ENCODE results near the gene PRKAA1. TPM values are rescaled to one million over a fixed set of nuclear protein-coding genes. Genes with fewer than 3 reads are reported as not detected.
"Not testable (repeated sequence)": the region's sequence is repeated elsewhere in the genome, so short reads cannot be mapped to it uniquely, and the experiment has no call there.

The PRKAA1 gene
- total RNA-seq, 1 experiment from 2014 or later: 69.0 TPM

- Histone ChIP-seq H3K36me3 (peaks cover 32% of the 10 kb centered on the region), H3K9me3 (peaks cover 9% of the 10 kb centered on the region), H3K27me3 (no peaks in the 10 kb centered on the region), H3K4me3 (no peak overlapping the region)
- no peak for DNase-seq
Measured at GRCh38 chr5:40790947-40791593, 7.1 kb downstream of the PRKAA1 start.

GRCh38 chr5:40788941-40789340 lies 9.2 kb downstream of the PRKAA1 start:
- H3K36me3 ChIP-seq: peaks cover 22% of the 10 kb centered on the region
- H3K4me3 ChIP-seq, DNase-seq, H3K27me3 ChIP-seq, H3K9me3 ChIP-seq: not testable (repeated sequence)

DNA sequence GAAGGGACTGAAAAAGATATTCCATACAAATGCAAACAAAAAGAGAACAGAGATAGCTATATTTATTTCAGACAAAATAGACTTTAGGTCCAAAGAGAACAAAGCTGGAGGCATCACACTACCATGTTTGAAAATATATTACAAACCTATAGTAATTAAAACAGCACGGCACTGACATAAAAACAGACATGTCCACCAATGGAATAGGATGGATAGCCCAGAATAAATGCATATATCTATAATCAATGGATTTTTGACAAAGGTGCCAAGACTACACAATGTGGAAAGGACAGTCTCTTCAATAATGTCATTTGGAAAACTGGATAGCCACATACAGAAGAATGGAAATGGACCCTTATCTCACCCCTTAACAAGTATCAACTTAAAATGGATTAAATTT lies 10.2 kb downstream of the PRKAA1 start:
- Histone ChIP-seq H3K36me3 (peaks cover 22% of the 10 kb centered on the region), H3K4me3 (no peak overlapping the region), H3K9me3 (peaks cover 9% of the 10 kb centered on the region), H3K27me3 (no peaks in the 10 kb centered on the region)
- DNase-seq: no peak

DNA sequence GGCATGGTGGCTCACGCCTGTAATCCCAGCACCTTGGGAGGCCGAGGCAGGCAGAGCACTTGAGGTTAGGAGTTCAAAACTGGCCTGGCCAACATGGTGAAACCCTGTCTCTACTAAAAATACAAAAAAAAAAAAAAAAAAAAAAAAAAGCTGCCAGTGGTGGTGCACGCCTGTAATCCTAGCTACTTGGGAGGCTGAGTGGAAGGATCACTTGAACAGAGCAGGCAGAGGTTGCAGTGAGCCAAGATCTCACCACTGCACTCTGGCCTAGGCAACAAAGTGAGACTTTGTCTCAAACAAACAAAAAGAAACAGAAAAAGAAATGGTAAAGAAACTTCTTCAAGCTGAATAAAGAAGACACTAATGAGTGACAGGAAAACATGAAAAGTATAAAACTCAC lies 11.5 kb downstream of the PRKAA1 start:
- not testable (repeated sequence) for H3K4me3 ChIP-seq, H3K9me3 ChIP-seq, DNase-seq, H3K27me3 ChIP-seq
- H3K36me3 ChIP-seq: peaks cover 22% of the 10 kb centered on the region

GRCh38 chr5:40784916-40785315 lies 13.3 kb downstream of the PRKAA1 start:
- DNase-seq: no peak
- Histone ChIP-seq H3K4me3 (no peak overlapping the region), H3K27me3 (no peaks in the 10 kb centered on the region), H3K36me3 (peaks cover 22% of the 10 kb centered on the region), H3K9me3 (peaks cover 9% of the 10 kb centered on the region)

GRCh38 chr5:40784027-40784653 lies 14.0 kb downstream of the PRKAA1 start:
- H3K4me3 ChIP-seq: no peak overlapping the region

GRCh38 chr5:40781843-40782409 lies 16.2 kb downstream of the PRKAA1 start:
- Histone ChIP-seq H3K9me3 (no peaks in the 10 kb centered on the region), H3K4me3 (no peak overlapping the region), H3K27me3 (no peaks in the 10 kb centered on the region), H3K36me3 (peaks cover 6% of the 10 kb centered on the region)
- peak; percentile 46 for DNase-seq

More at GRCh38 chr5:40784027-40784653, 14.0 kb downstream of the PRKAA1 start:
- Histone ChIP-seq H3K27me3 (no peaks in the 10 kb centered on the region), H3K36me3 (peaks cover 20% of the 10 kb centered on the region), H3K9me3 (peaks cover 9% of the 10 kb centered on the region)
- no peak for DNase-seq

DNA sequence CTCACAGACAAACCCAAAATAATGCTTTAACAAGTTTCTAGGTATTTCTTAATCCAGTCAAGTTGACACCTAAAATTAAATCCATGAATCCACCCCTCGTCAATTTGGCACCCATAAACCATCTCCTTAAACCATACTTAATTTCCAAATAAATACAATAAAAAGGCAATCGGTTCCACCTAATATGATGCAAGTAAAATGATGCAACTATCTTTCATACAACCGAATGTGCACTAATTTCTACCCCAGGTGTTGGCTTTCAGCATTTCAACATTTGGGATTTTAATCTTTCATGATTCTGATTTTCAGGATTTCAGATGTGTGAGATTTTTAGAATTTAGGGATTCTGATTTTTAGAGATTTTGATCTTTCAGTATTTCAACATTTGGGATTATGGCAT lies 17.3 kb downstream of the PRKAA1 start:
- H3K4me3 ChIP-seq: no peak overlapping the region
- no peaks in the 10 kb centered on the region for H3K9me3 ChIP-seq
- no peaks in the 10 kb centered on the region for H3K27me3 ChIP-seq
- DNase-seq: no peak
- H3K36me3 ChIP-seq: peaks cover 13% of the 10 kb centered on the region

DNA sequence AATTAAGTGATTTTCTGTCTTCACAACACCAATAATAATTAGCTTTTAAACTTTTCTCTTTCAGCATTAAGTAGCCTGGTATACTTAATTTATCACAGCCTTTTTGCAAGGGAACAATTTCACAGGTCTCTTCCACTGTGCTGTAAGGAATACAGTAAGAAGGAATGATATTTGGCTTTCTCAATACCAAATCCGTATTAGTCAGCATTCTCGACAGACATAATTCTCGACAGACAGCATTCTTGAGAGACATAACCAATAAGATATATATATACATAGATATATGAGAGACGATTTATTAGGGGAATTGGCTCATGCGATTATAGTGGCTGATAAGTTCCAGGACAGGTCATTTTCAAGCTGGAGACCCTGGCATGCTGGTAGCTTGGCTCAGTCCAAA lies 18.0 kb downstream of the PRKAA1 start:
- Histone ChIP-seq H3K27me3 (no peaks in the 10 kb centered on the region), H3K9me3 (no peaks in the 10 kb centered on the region), H3K4me3 (no peak overlapping the region), H3K36me3 (peaks cover 16% of the 10 kb centered on the region)
- DNase-seq: no peak

DNA sequence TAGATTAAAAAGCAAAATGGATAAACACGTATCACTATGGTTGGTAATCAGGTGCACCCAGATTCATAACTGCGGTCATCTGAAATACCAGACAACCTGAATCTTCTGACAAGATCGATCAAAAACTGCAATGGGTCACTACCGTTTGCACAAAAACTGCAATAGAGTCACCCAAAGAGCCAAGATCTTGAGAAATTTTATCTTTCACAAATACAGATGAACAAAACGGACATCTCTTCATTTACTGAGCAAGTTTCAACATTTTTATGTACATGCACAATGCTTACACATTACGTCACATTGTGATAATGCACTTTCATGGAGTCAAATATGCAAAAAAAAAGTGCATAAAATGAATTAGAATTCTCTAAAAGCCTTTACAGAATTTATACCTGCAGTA lies 18.6 kb downstream of the PRKAA1 start:
- no peak overlapping the region for H3K4me3 ChIP-seq
- no peaks in the 10 kb centered on the region for H3K9me3 ChIP-seq
- H3K36me3 ChIP-seq: peaks cover 23% of the 10 kb centered on the region
- DNase-seq: no peak
- H3K27me3 ChIP-seq: no peaks in the 10 kb centered on the region

DNA sequence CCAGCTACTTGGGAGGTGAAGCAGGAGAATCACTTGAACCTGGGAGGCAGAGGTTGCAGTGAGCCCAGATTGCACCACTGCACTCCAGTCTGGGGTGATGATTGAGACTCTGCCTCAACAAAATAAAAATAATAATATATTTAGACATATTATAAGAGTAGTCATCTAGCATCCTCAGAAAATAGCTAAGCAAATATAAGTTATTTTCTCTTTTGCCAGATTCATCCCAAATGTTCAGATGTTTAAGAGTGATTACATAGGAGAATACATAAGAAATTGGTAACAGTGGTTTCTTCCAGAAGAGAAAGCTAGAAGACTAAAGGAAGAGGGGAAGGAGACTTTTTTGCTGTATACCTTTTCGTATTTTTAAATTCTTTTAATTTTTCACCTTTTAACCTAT lies 20.0 kb downstream of the PRKAA1 start:
- Histone ChIP-seq H3K36me3 (peaks cover 35% of the 10 kb centered on the region), H3K4me3 (no peak overlapping the region), H3K27me3 (no peaks in the 10 kb centered on the region), H3K9me3 (no peaks in the 10 kb centered on the region)
- no peak for DNase-seq

DNA sequence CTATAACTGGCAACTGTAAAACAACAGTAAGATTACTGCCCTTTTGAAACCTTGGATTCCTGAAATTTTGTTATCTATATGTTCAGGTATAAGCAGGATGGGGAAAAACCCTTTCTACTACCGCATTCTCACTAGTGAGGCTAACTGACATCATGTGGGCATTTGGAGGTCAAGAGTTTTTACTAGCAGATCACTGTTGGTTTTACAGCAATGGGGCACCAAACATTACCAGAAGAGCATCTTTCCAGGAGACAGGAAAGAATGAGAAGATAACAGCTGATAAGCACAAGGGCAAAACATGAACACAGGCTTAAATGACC lies 21.6 kb downstream of the PRKAA1 start:
- Histone ChIP-seq H3K27me3 (no peaks in the 10 kb centered on the region), H3K9me3 (no peaks in the 10 kb centered on the region), H3K4me3 (no peak overlapping the region), H3K36me3 (peaks cover 44% of the 10 kb centered on the region)
- DNase-seq: no peak

- Histone ChIP-seq H3K27me3 (no peaks in the 10 kb centered on the region), H3K9me3 (no peaks in the 10 kb centered on the region), H3K36me3 (peaks cover 49% of the 10 kb centered on the region), H3K4me3 (no peak overlapping the region)
- DNase-seq: no peak
Measured at GRCh38 chr5:40775846-40776657, 22.1 kb downstream of the PRKAA1 start.

GRCh38 chr5:40775085-40775845 lies 22.9 kb downstream of the PRKAA1 start:
- Histone ChIP-seq H3K36me3 (peaks cover 49% of the 10 kb centered on the region), H3K27me3 (no peaks in the 10 kb centered on the region), H3K4me3 (no peak overlapping the region), H3K9me3 (no peaks in the 10 kb centered on the region)
- DNase-seq: no peak

DNA sequence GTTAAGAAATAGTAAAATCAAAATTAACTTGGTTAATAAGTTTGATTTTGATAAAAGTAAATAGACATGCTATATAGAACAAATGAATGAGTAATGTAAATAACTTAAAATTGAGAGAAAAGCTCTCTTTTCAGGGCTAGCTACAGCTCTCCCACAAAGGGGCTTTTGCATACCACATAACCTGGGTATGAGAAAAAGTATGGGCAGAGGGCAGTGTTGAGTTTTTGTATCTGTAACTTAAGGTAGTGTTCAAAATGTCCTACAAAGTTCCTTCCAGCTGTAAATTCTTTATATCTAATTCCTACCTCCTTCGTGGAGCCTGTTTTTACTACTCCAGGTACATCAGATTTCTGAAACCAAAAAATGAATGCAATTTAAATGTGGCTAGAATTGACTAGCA lies 23.6 kb downstream of the PRKAA1 start:
- H3K36me3 ChIP-seq: peaks cover 49% of the 10 kb centered on the region
- no peak overlapping the region for H3K4me3 ChIP-seq
- no peak for DNase-seq
- no peaks in the 10 kb centered on the region for H3K27me3 ChIP-seq
- H3K9me3 ChIP-seq: no peaks in the 10 kb centered on the region

GRCh38 chr5:40770764-40771163 lies 27.4 kb downstream of the PRKAA1 start:
- peaks cover 72% of the 10 kb centered on the region for H3K36me3 ChIP-seq
- no peak for DNase-seq
- no peak overlapping the region for H3K4me3 ChIP-seq
- no peaks in the 10 kb centered on the region for H3K27me3 ChIP-seq
- H3K9me3 ChIP-seq: no peaks in the 10 kb centered on the region

- H3K4me3 ChIP-seq: no peak overlapping the region
- no peaks in the 10 kb centered on the region for H3K9me3 ChIP-seq
- H3K36me3 ChIP-seq: peaks cover 72% of the 10 kb centered on the region
- peak; percentile 5 for DNase-seq
- H3K27me3 ChIP-seq: no peaks in the 10 kb centered on the region
Measured at GRCh38 chr5:40762705-40763104, 35.5 kb downstream of the PRKAA1 start.
